Suprapubic skin (tissue), 3 donors: ENCODE data around the gene GPATCH1.

Source experiments
- POLR2A ChIP-seq, 2 donors: fragments of 450-650 bp; IDR thresholded peaks; one replicate each; pipeline ENCODE4 v1.6.1; 2017; ENCODE audit warnings: antibody characterized with exemption in 2 of 2, mild to moderate bottlenecking in 2 of 2, moderate library complexity in 2 of 2
- TF ChIP-seq, protein P1 (sequence below), 2 donors: fragments of 200-600 bp in 1 of 2; fragments of 450-650 bp in 1 of 2; sonication (generic) in 1 of 2; IDR thresholded peaks; one replicate each; pipeline ENCODE4 v1.5.1; 2016 to 2019; ENCODE audit warnings: antibody characterized with exemption in 2 of 2, mild to moderate bottlenecking in 1 of 2, moderate library complexity in 1 of 2

DNA sequence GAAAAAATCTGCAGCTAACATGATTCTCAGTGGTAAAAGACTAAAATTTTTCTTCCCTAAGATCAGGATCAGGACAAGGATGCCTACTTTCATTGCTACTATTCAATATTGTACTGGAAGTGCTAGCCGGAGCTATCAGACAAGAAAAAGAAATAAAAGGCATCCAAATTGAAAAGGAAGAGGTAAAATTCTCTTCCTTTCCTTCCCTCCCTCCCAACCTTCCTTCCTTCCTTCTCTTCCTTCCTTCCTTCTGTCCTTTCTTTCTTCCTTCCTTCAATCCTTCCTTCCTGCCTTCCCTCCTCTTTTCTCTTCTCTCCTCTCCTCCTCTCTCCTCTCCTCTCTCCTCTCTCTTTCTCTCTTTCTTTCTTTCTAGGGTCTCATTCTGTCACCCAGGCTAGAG is 86.5 kb downstream of the GPATCH1 start:
- TF ChIP-seq, protein P1, sequence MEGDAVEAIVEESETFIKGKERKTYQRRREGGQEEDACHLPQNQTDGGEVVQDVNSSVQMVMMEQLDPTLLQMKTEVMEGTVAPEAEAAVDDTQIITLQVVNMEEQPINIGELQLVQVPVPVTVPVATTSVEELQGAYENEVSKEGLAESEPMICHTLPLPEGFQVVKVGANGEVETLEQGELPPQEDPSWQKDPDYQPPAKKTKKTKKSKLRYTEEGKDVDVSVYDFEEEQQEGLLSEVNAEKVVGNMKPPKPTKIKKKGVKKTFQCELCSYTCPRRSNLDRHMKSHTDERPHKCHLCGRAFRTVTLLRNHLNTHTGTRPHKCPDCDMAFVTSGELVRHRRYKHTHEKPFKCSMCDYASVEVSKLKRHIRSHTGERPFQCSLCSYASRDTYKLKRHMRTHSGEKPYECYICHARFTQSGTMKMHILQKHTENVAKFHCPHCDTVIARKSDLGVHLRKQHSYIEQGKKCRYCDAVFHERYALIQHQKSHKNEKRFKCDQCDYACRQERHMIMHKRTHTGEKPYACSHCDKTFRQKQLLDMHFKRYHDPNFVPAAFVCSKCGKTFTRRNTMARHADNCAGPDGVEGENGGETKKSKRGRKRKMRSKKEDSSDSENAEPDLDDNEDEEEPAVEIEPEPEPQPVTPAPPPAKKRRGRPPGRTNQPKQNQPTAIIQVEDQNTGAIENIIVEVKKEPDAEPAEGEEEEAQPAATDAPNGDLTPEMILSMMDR (IDR thresholded peaks at IDR 0.05) = no peak
- no peak for TF ChIP-seq POLR2A (IDR thresholded peaks at IDR 0.05)
